Prostate gland (tissue), 2 donors: ENCODE results near the gene KYAT1.

Source experiments
- CTCF ChIP-seq, 4 experiments: fragments of 200-600 bp in 2 of 4; fragments of 450-650 bp in 2 of 4; sonication (generic) in 2 of 4; IDR thresholded peaks; 1 replicate in 3 of 4; 2 replicates in 1 of 4; pipeline ENCODE4 v1.5.1; 2016 to 2019; ENCODE audit warnings: antibody characterized with exemption in 4 of 4, mild to moderate bottlenecking in 2 of 4, moderate library complexity in 2 of 4
- POLR2A ChIP-seq: fragments of 450-650 bp; IDR thresholded peaks from one replicate; pipeline ENCODE4 v1.6.1; 2016; ENCODE audit warnings: antibody characterized with exemption, mild to moderate bottlenecking
- POLR2AphosphoS5 ChIP-seq: sonication (generic); formaldehyde crosslinking; IDR thresholded peaks from one replicate; pipeline ENCODE4 v1.6.1; 2017; ENCODE audit warnings: antibody characterized with exemption

DNA sequence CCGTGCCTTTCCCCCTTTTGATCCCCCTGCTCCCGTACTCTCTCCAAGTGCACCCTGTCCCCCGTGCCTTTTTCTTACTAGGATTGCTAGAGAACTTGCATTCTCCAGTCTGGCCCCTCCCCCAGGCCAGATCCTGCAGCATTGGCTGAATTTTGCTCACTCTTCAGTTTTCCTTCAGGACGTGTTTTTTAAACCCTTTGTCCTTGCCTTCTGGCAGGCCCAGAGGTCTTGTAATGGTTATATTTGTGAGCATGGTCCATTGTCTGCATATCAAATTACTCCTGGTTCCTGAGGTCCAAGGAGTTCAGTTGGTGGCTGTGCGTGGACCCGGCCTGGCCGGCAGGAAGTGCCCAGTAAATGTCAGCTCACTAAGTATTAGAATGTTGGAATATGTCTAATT lies 94.1 kb downstream of the KYAT1 start:
- TF ChIP-seq CTCF (IDR thresholded peaks at IDR 0.05) = no peak
- TF ChIP-seq POLR2A = no peak
- TF ChIP-seq POLR2AphosphoS5 = no peak
